ENCODE data around the gene SHROOM3.

DNA sequence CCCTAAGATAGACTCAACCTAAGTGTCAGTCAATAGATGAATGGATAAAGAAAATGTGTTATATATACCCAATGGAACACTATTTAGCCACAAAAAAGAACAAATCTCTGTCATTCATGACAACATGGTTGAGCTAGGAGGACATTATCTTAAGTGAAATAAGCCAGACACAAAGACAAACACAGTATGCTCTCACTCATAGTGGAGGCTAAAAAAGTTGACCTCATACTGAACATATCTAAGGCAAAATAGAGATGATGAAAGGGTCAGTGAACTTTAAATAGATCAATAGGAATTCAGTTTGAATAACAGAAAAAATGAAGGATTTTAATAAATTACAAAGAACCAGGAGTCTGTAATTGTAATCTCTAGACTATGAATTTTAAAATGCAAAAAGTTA, 356.4 kb downstream of the SHROOM3 start:
- no peak for TF ChIP-seq SUZ12 (IDR thresholded peaks at IDR 0.05; ENCODE audit: extremely low read depth, insufficient read depth, insufficient read length)
- TF ChIP-seq ZNF274 (IDR thresholded peaks at IDR 0.05; ENCODE audit: low read depth, low read length): no peak

Measured in NT2/D1 (cell line).